ENCODE results near the gene EPHA2.
A peak's percentile ranks its signal among the peaks of the same experiment; 100 is the strongest.

Gene EPHA2
- total RNA-seq, result 0 to 1.4 (median 0.09) reads per million in 3 donors

DNA sequence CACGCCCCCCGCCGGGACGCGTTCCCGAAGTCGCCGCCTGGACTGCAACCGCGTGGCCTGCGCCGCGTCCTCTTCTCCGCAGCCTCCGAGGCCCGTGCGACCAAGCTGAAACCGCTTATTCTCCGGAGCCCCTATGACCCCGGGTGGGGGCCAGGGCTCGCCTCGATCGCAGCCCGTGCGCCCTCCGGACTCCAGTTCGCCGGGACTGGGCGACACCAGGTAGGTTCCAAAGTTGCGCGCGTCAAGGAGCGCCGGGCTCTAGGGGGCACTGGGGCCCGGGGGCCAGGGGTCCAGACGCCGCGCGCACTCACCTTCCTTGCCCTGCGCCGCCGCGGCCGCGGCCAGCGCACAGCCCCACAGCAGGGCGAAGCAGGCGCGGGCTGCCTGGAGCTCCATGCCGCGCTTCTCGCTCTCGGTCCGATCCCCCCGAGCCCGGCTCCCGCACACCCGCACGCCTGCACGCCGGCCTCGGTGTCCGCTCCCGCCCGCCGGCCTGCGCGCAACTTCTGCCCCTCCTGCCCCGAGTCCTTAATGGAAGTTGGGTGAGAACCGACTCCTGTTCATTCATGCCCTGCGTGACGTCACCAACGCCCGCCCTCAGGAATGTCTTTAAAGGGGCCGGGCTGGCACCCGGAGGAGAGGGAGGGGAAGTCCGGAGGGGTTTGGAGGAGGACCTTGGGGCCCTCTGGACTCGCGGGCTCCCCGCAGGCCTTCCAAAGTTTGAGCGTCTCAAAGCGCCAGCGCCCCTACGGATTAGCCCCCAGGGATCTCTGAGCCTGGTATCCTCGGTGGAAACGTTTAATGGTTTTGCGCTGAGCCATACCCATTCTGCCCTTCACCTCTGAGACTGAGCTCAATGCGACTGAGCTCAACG, at the start of gene EPHA2:
Gene EPHA2, minus strand, starts transcription at position 533 of the 874 bp plus-strand sequence. Its CDS starts 137 bp downstream, at position 396.
- no peaks in the 10 kb centered on the region for H3K9me3 ChIP-seq (ENCODE audit: control insufficient read depth, low read length)
- H3K27me3 ChIP-seq (replicated peaks; ENCODE audit: control insufficient read depth, insufficient read depth, low read length, poor library complexity, severe bottlenecking), result peaks cover 3% of the 10 kb centered on the region
- no peaks in the 10 kb centered on the region for H3K36me3 ChIP-seq (ENCODE audit: control insufficient read depth, insufficient read depth, low read length)
- peaks cover 44% of the 10 kb centered on the region for H3K4me1 ChIP-seq (ENCODE audit: control insufficient read depth, insufficient read depth, low read length, poor library complexity, severe bottlenecking)
- H3K27ac ChIP-seq (ENCODE audit: insufficient read depth, low read length, poor library complexity, severe bottlenecking), result no peak within 1 kb of the TSS
- DNase-seq, result peak in 1 of 3 donors; percentile 15
- peak within 1 kb of the TSS; percentile 54 for H3K4me3 ChIP-seq (ENCODE audit: insufficient read depth, low read depth, low read length, poor library complexity, severe bottlenecking)

DNA sequence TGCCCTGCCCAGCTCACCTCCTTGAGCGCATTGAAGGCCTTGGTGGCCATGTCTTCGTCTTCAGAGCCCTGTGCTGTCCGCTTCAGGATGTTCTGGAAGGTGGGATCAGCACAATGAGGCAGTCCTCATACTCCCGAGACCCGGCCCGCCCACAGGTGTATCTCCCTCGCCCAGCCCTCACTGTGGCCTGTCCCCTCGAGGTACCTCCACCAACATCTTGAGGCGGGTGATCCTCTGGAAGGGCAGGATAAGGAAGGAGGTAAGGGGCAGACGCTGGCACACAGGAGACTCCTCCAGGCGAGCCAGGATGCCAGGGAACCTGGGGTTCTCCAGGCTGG, 49.4 kb upstream of the EPHA2 start:
- H3K4me1 ChIP-seq (ENCODE audit: control insufficient read depth, insufficient read depth, low read length, poor library complexity, severe bottlenecking), result peaks cover 11% of the 10 kb centered on the region
- DNase-seq, result no peak
- H3K9me3 ChIP-seq (ENCODE audit: control insufficient read depth, low read length), result no peaks in the 10 kb centered on the region
- H3K27ac ChIP-seq (ENCODE audit: insufficient read depth, low read length, poor library complexity, severe bottlenecking), result peak overlapping the region; percentile 25
- H3K36me3 ChIP-seq (ENCODE audit: control insufficient read depth, insufficient read depth, low read length), result no peaks in the 10 kb centered on the region
- H3K4me3 ChIP-seq (ENCODE audit: insufficient read depth, low read depth, low read length, poor library complexity, severe bottlenecking), result no peak overlapping the region
- H3K27me3 ChIP-seq (replicated peaks; ENCODE audit: control insufficient read depth, insufficient read depth, low read length, poor library complexity, severe bottlenecking), result no peaks in the 10 kb centered on the region

GRCh38 chr1:16204634-16205333, 48.9 kb upstream of the EPHA2 start:
- Histone ChIP-seq H3K27me3 (replicated peaks; ENCODE audit: control insufficient read depth, insufficient read depth, low read length, poor library complexity, severe bottlenecking) (no peaks in the 10 kb centered on the region), H3K36me3 (ENCODE audit: control insufficient read depth, insufficient read depth, low read length) (no peaks in the 10 kb centered on the region), H3K4me3 (ENCODE audit: insufficient read depth, low read depth, low read length, poor library complexity, severe bottlenecking) (no peak overlapping the region), H3K4me1 (ENCODE audit: control insufficient read depth, insufficient read depth, low read length, poor library complexity, severe bottlenecking) (peaks cover 11% of the 10 kb centered on the region), H3K9me3 (ENCODE audit: control insufficient read depth, low read length) (no peaks in the 10 kb centered on the region), H3K27ac (ENCODE audit: insufficient read depth, low read length, poor library complexity, severe bottlenecking) (no peak overlapping the region)
- DNase-seq, result no peak

DNA sequence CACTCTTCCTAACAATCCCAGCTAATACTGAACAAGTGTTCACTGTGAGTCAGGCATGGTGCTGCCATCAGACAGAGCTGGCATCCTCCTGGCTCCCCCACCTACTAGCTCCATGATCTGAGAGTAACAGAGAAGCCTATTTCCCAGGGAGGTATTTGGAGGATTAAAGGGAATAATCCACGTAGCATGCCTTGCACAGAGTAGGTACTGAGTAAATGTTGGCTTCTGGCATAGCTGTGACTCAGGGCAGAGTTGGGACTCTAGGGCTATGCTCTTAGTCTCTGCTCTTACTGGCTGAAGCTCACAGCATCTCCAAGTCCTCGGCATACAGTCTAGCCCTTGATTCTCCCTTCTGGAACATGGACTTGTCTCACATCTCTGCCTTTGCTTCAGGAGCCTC, 48.3 kb upstream of the EPHA2 start:
- peaks cover 11% of the 10 kb centered on the region for H3K4me1 ChIP-seq (ENCODE audit: control insufficient read depth, insufficient read depth, low read length, poor library complexity, severe bottlenecking)
- no peaks in the 10 kb centered on the region for H3K36me3 ChIP-seq (ENCODE audit: control insufficient read depth, insufficient read depth, low read length)
- no peak overlapping the region for H3K27ac ChIP-seq (ENCODE audit: insufficient read depth, low read length, poor library complexity, severe bottlenecking)
- no peak overlapping the region for H3K4me3 ChIP-seq (ENCODE audit: insufficient read depth, low read depth, low read length, poor library complexity, severe bottlenecking)
- no peaks in the 10 kb centered on the region for H3K9me3 ChIP-seq (ENCODE audit: control insufficient read depth, low read length)
- no peaks in the 10 kb centered on the region for H3K27me3 ChIP-seq (replicated peaks; ENCODE audit: control insufficient read depth, insufficient read depth, low read length, poor library complexity, severe bottlenecking)
- no peak for DNase-seq

DNA sequence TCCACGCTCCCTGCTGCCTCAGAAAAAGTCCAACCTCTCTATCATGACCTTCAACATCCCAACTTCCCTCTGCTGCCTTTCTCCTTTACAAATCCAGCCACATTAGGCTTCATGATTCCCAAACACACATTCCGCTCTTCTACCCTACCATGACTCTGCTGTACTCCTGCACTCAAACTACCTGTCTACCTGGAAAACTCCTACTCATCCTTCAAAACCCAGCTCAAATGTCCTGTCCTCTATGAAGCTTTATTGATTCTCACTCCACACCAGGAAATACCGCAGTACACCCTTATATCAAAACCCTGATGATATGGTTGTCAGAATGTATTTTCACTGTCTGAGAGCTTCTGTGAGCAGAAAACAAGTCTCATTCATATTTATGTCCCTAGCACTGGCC, 47.7 kb upstream of the EPHA2 start:
- Histone ChIP-seq H3K36me3 (ENCODE audit: control insufficient read depth, insufficient read depth, low read length) (no peaks in the 10 kb centered on the region), H3K27me3 (replicated peaks; ENCODE audit: control insufficient read depth, insufficient read depth, low read length, poor library complexity, severe bottlenecking) (no peaks in the 10 kb centered on the region), H3K9me3 (ENCODE audit: control insufficient read depth, low read length) (no peaks in the 10 kb centered on the region), H3K27ac (ENCODE audit: insufficient read depth, low read length, poor library complexity, severe bottlenecking) (no peak overlapping the region), H3K4me3 (ENCODE audit: insufficient read depth, low read depth, low read length, poor library complexity, severe bottlenecking) (no peak overlapping the region), H3K4me1 (ENCODE audit: control insufficient read depth, insufficient read depth, low read length, poor library complexity, severe bottlenecking) (peaks cover 11% of the 10 kb centered on the region)
- no peak for DNase-seq

GRCh38 chr1:16202281-16203210, 46.7 kb upstream of the EPHA2 start:
- Histone ChIP-seq H3K4me1 (ENCODE audit: control insufficient read depth, insufficient read depth, low read length, poor library complexity, severe bottlenecking) (peaks cover 11% of the 10 kb centered on the region), H3K9me3 (ENCODE audit: control insufficient read depth, low read length) (no peaks in the 10 kb centered on the region), H3K36me3 (ENCODE audit: control insufficient read depth, insufficient read depth, low read length) (no peaks in the 10 kb centered on the region), H3K27ac (ENCODE audit: insufficient read depth, low read length, poor library complexity, severe bottlenecking) (no peak overlapping the region), H3K4me3 (ENCODE audit: insufficient read depth, low read depth, low read length, poor library complexity, severe bottlenecking) (no peak overlapping the region), H3K27me3 (replicated peaks; ENCODE audit: control insufficient read depth, insufficient read depth, low read length, poor library complexity, severe bottlenecking) (no peaks in the 10 kb centered on the region)
- no peak for DNase-seq

- H3K36me3 ChIP-seq (ENCODE audit: control insufficient read depth, insufficient read depth, low read length), result no peaks in the 10 kb centered on the region
- H3K27ac ChIP-seq (ENCODE audit: insufficient read depth, low read length, poor library complexity, severe bottlenecking), result no peak overlapping the region
- no peaks in the 10 kb centered on the region for H3K27me3 ChIP-seq (replicated peaks; ENCODE audit: control insufficient read depth, insufficient read depth, low read length, poor library complexity, severe bottlenecking)
Observed at GRCh38 chr1:16199700-16200099, 43.8 kb upstream of the EPHA2 start.

GRCh38 chr1:16199157-16199501, 43.3 kb upstream of the EPHA2 start:
- no peaks in the 10 kb centered on the region for H3K27me3 ChIP-seq (replicated peaks; ENCODE audit: control insufficient read depth, insufficient read depth, low read length, poor library complexity, severe bottlenecking)
- H3K9me3 ChIP-seq (ENCODE audit: control insufficient read depth, low read length), result no peaks in the 10 kb centered on the region
- H3K36me3 ChIP-seq (ENCODE audit: control insufficient read depth, insufficient read depth, low read length), result no peaks in the 10 kb centered on the region
- H3K27ac ChIP-seq (ENCODE audit: insufficient read depth, low read length, poor library complexity, severe bottlenecking), result no peak overlapping the region
- no peak for DNase-seq
- no peak overlapping the region for H3K4me3 ChIP-seq (ENCODE audit: insufficient read depth, low read depth, low read length, poor library complexity, severe bottlenecking)
- no peaks in the 10 kb centered on the region for H3K4me1 ChIP-seq (ENCODE audit: control insufficient read depth, insufficient read depth, low read length, poor library complexity, severe bottlenecking)

More at GRCh38 chr1:16199700-16200099, 43.8 kb upstream of the EPHA2 start:
- no peak overlapping the region for H3K4me3 ChIP-seq (ENCODE audit: insufficient read depth, low read depth, low read length, poor library complexity, severe bottlenecking)
- no peaks in the 10 kb centered on the region for H3K9me3 ChIP-seq (ENCODE audit: control insufficient read depth, low read length)
- DNase-seq, result no peak
- H3K4me1 ChIP-seq (ENCODE audit: control insufficient read depth, insufficient read depth, low read length, poor library complexity, severe bottlenecking), result no peaks in the 10 kb centered on the region

DNA sequence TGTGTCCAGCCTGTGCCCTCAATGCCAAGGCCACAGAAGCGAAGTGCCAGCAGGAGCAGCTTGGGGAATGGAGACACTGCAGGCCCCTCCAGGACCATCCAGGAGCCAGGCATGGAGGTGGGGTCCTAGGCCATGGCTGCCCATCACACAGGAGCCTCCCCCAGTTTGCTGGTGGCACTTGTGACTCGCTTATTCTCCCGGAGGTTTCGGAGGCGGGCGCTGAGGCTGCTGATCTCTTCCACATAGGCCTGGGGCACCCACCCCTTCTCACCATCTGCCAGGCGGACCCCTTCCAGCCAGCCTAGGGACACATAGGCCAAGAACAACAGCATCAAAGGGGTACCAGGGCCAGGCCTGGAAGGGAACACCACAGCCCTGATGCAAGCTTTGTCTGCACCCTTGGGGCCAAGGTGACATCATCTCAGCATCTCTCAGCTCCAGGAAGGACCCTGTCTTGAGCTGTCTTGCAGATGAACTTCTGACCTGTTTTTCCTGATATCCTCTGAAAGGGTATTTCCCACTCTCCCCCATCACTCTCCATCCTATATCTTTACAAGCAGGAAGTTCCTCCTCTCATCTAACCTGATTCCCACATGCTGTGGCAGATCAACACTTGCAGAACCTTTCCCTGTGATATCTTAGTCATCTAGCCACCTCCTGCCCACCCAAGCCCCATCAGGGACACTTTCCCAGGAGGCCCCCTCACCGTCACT, 42.7 kb upstream of the EPHA2 start:
- Histone ChIP-seq H3K27ac (ENCODE audit: insufficient read depth, low read length, poor library complexity, severe bottlenecking) (no peak overlapping the region), H3K4me3 (ENCODE audit: insufficient read depth, low read depth, low read length, poor library complexity, severe bottlenecking) (no peak overlapping the region), H3K36me3 (ENCODE audit: control insufficient read depth, insufficient read depth, low read length) (no peaks in the 10 kb centered on the region), H3K4me1 (ENCODE audit: control insufficient read depth, insufficient read depth, low read length, poor library complexity, severe bottlenecking) (no peaks in the 10 kb centered on the region), H3K9me3 (ENCODE audit: control insufficient read depth, low read length) (no peaks in the 10 kb centered on the region), H3K27me3 (replicated peaks; ENCODE audit: control insufficient read depth, insufficient read depth, low read length, poor library complexity, severe bottlenecking) (no peaks in the 10 kb centered on the region)
- no peak for DNase-seq

Data from effector memory CD4-positive, alpha-beta T cell (primary cell).